GM18526 (cell line): Measurements from ENCODE around the gene OR10V1.

ENCODE experiments used
- POLR2A ChIP-seq: IDR thresholded peaks from 3 replicates; pipeline ENCODE4 v1.6.1; 2011; ENCODE audit not compliant: insufficient read length; ENCODE audit errors: extremely low read depth

The OR10V1 gene

DNA sequence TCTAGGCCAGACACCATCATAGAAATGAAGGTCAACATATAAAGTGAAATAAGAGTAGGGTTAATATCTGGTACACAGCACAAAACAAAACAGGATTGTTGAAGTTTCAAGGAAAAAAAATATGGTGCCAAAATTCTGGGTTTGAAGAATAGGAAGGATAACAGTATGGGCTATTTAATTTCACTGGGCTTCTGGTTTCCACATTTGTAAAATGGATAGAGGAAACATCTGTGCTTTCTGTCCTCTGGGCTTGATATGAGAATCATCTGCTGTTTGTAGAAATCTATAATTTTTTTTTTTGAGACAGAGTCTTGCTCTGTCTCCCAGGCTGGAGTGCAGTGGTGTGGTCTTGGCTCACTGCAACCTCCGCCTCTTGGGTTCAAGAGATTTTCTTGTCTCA, 13.8 kb upstream of the OR10V1 start:
- no peak for TF ChIP-seq POLR2A

- TF ChIP-seq POLR2A = no peak
Measured at GRCh38 chr11:59724066-59724465, 10.4 kb upstream of the OR10V1 start.

DNA sequence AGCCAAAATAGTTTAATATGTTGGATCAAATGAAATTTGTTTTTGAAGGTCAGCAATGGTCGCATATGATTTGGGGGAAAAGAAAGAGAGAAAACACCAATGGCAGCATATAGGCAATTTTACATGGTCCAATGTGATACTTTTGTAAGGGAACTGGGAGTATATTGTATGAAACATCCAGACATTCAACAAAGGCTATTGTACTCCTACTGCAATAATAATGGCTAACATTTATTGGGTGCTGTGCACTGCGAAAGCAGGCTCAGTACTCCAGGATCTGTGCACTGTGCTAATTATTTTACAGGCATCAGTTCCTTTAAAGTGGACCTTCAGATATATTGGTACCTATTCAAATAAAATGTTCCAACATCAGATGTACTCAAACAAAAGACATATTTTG, 5.9 kb upstream of the OR10V1 start:
- TF ChIP-seq POLR2A = no peak

DNA sequence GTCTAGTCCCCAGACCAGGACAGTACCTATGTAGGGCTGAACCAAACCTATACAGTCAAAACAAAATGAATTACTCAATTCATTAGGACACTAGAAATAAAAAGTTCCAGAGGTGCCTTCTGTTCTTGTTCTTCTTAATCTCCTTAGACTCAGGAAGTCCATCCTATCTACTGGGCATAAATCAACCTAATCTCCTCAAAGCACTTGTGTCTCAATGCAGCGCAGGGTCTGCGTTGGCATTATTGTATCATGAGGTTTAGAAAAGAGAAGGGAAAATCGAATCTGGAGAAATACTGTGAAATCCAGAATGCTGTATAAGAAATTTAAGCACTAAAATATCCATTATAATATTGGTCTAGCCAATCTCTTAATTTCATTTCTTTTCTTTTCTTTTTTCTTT, 2.4 kb upstream of the OR10V1 start:
- TF ChIP-seq POLR2A = no peak

DNA sequence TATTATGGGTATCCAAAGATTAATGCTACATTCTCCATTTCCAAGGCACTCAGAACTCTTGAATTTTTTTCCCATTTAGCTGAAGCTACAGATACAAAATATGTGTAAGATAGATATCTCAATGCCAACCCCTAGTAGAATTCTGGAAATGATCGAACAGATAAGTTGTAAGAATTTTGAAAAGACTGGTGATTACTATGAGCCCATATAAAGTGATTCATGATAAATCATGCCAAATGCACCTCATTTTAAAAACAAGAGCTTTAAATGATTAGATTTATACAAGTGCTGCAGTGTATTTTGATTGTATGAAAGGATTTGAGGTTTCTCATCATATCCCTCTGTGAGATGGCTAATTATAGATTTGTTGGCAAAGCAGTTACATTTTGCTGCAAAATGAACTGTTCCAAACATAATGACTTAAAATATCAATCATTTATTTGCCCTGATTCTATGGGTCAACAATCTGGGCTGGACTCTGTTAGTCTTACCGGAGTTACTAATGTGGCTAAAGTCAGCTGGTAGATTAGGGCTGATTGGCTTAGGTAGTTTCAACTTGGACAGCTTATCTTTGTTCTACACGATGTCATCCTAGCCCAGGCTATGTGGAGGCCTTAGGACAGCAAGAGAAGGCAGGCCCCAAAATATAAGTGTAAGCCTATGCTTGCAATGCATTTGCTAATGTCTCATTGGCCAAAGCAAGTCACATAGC, 3.4 kb downstream of the OR10V1 start:
- TF ChIP-seq POLR2A = no peak

DNA sequence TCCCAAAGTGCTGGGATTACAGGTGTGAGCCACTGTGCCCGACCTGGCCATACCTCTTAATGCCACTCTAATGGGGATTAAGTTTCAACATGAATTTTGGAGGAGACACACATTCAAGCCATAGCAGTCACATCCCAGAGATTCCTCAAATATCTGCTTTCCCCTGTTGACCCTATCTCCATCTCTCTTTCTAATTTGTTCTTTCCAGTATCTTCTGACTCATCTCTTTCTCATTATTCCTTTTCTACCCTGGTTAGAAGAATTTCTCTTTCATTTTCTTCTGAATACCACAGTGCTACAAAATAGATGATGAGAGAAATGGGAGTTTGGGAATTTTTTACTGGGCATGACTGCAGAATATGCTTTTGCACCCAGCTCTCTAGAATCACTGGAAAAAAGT, 5.1 kb downstream of the OR10V1 start:
- TF ChIP-seq POLR2A = no peak

GRCh38 chr11:59707371-59707770, 6.3 kb downstream of the OR10V1 start:
- no peak for TF ChIP-seq POLR2A

DNA sequence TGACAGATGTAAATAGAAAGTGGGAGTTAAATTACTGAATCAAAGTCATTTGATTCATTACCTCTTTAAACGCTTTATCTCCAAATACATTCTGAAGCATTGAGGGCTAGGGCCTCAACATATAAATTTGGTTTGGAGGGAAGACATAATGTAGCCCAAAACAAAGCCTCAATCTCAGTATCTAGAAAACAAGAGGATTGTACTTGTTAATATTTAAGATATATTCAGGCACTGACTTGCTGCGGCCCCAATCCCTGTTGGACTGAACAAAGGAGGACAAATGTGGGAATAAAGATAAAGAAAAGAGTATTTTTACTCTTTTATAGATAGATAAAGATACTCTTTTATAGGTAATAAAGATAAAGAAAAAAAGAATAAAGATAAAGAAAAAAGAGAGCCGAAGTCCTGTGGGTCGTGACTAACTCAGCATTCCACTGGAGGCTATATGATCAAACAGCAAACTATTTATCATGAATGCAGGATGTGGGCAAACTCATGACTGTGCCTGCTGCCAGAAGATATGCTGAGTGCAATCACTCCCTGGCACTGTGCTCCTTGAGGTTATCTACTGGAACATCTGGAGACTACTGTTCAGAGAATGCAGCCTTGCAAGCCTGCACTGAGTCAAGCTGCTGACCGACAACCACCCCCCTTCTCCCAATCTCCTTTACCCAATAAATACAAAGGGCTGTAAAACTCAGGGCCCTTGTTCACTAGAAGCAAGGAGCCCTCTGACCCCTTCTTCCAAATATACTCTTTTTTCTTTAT, 6.9 kb downstream of the OR10V1 start:
- TF ChIP-seq POLR2A = no peak

DNA sequence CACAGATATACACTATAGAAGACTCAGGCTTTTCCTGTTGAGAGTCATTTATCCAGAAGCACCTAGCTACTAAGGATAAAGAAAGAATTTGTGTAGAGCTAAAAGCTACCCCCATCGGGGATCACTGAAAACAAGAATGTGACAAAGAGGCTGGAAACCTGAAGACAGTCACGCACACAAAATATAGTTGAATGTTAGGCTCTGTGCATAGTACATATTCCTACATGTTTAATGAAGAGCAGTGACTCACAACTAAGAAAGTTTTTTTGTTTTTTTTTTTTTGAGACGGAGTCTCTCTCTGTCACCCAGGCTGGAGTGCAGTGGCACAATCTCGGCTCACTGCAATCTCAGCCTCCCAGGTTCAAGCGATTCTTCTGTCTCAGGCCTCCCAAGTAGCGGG, 8.4 kb downstream of the OR10V1 start:
- no peak for TF ChIP-seq POLR2A

- no peak for TF ChIP-seq POLR2A
Measured at GRCh38 chr11:59698506-59698905, 15.1 kb downstream of the OR10V1 start.

DNA sequence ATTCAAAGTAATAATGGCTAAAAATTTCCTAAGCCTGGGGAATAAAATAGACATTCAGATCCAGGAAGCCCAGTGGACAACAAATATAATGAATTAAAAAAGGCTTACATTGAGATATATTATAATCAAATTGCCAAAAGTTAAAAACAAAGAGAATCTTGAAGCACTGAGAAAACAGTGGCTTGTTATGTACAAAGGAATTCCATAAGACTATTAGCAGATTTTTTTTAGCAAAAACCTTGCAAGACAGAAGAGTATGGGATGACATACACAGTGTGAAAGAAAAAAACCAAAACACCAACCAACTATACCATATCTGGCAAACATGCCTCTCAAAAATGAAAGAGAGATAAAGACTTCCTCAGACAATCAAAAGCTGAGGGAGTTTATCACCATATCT, 20.7 kb downstream of the OR10V1 start:
- no peak for TF ChIP-seq POLR2A

DNA sequence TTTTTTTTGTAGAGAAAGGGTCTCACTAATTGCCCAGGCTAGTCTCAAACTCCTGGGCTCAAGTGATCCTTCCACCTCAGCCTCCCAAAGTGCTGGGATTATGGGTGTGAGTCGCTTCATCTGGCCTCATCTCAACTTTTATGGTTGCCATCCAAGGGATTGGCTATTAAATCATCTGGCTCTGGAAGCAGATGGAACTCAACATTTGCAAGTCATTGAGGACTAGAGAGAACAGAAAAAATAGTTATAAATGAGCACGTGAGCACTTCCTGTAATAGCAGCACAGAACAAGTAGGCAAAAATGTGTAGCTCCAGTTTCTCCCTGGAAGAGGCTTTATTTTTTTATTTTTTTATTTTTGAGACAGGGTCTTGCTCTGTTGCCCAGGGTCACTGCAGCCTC, 22.5 kb downstream of the OR10V1 start:
- TF ChIP-seq POLR2A = no peak

- no peak for TF ChIP-seq POLR2A
Measured at GRCh38 chr11:59689015-59689414, 24.6 kb downstream of the OR10V1 start.

DNA sequence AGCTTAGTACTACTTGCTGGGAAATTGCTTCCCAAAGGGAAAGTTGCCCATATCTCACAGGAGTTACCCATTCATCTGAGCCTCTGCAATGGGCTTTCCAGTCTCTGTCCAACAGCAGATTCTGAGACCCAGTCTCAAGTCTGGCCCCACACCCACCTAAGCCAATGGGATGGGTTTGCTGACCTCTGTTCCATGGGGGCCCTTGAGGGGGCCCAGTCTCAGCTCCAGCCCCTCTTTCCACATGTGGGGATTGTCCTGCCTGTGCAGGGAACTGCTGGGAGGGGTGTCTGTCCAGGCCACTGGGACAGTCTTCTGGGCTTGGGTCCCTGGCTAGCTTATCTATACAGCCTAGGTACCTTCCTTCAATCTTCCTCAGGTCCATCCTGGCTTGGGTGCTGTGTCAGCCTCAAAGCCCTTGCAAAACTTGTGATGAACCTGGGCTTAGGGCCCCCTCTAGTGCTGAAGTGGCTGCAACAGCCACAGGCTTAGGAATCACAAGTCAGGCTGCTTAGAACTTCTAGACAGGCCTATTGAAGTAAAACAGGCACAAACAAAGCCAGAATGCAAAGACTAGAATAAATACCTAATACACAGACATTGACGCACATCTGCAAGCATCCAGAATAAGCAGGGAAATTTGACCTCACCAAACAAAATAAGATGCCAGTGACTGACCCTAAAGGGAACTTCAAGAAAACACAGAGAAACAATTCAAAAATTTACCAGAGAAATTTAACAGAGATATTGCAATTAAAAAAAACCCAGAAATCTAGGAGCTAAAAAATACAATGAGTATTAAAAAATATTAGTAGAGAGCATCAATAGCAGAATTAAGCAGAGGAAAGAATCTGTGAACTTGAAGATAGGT, 33.1 kb downstream of the OR10V1 start:
- TF ChIP-seq POLR2A = no peak

DNA sequence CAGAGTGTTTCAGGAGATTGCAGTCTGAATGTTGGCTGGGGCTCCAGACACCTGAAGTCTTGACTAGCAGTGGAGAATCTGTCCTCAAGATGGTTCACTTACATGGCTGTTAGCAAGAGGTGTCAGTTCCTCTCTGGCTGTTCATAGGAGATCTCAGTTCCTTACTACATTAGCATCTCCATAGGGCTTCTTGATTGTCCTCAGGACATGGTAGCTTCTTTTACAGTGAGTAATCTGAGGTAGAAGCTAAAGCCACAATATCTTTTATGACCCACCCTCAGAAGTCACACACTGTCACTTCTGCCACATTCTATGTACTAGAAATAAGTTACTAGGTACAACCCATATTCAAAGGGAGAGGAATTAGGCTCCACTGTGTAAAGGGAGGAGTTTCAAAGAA, 34.3 kb downstream of the OR10V1 start:
- TF ChIP-seq POLR2A = no peak

- TF ChIP-seq POLR2A = no peak
Measured at GRCh38 chr11:59678813-59679165, 34.9 kb downstream of the OR10V1 start.
